Measurements from ENCODE around the gene TIMP3.

DNA sequence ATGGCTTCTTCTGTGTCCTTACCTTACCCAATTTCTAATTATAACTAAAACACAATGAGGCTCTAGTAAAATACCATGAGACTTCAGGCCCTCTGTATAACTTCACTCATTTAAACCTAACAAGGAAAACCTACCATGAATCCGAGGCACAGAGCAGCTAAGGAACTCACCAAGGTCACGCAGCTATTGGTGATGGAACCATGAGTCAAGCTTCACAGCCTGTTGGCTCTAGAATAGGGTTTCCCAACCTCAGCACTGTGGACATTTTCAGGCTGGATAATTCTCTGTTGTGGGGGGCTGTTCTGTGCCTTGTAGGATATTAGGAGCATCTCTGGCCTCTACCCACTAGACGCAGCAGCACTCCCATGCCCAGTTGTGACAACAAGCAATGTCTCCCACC is 75.7 kb downstream of the TIMP3 start:
- TF ChIP-seq, protein P1, sequence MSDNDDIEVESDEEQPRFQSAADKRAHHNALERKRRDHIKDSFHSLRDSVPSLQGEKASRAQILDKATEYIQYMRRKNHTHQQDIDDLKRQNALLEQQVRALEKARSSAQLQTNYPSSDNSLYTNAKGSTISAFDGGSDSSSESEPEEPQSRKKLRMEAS (IDR thresholded peaks at IDR 0.05; ENCODE audit: low read depth) = no peak
- TF ChIP-seq, protein P2, sequence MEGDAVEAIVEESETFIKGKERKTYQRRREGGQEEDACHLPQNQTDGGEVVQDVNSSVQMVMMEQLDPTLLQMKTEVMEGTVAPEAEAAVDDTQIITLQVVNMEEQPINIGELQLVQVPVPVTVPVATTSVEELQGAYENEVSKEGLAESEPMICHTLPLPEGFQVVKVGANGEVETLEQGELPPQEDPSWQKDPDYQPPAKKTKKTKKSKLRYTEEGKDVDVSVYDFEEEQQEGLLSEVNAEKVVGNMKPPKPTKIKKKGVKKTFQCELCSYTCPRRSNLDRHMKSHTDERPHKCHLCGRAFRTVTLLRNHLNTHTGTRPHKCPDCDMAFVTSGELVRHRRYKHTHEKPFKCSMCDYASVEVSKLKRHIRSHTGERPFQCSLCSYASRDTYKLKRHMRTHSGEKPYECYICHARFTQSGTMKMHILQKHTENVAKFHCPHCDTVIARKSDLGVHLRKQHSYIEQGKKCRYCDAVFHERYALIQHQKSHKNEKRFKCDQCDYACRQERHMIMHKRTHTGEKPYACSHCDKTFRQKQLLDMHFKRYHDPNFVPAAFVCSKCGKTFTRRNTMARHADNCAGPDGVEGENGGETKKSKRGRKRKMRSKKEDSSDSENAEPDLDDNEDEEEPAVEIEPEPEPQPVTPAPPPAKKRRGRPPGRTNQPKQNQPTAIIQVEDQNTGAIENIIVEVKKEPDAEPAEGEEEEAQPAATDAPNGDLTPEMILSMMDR (IDR thresholded peaks at IDR 0.05) = no peak
- TF ChIP-seq POLR2AphosphoS5 (IDR thresholded peaks at IDR 0.05; ENCODE audit: low read depth, low read length) (no peak), SIN3A (IDR thresholded peaks at IDR 0.05; ENCODE audit: borderline replicate concordance, low read depth, low read length) (no peak), RFX5 (IDR thresholded peaks at IDR 0.05; ENCODE audit: low read length) (no peak), TAF1 (IDR thresholded peaks at IDR 0.05; ENCODE audit: borderline replicate concordance, low read depth, low read length) (no peak)
- TF ChIP-seq, protein P3, sequence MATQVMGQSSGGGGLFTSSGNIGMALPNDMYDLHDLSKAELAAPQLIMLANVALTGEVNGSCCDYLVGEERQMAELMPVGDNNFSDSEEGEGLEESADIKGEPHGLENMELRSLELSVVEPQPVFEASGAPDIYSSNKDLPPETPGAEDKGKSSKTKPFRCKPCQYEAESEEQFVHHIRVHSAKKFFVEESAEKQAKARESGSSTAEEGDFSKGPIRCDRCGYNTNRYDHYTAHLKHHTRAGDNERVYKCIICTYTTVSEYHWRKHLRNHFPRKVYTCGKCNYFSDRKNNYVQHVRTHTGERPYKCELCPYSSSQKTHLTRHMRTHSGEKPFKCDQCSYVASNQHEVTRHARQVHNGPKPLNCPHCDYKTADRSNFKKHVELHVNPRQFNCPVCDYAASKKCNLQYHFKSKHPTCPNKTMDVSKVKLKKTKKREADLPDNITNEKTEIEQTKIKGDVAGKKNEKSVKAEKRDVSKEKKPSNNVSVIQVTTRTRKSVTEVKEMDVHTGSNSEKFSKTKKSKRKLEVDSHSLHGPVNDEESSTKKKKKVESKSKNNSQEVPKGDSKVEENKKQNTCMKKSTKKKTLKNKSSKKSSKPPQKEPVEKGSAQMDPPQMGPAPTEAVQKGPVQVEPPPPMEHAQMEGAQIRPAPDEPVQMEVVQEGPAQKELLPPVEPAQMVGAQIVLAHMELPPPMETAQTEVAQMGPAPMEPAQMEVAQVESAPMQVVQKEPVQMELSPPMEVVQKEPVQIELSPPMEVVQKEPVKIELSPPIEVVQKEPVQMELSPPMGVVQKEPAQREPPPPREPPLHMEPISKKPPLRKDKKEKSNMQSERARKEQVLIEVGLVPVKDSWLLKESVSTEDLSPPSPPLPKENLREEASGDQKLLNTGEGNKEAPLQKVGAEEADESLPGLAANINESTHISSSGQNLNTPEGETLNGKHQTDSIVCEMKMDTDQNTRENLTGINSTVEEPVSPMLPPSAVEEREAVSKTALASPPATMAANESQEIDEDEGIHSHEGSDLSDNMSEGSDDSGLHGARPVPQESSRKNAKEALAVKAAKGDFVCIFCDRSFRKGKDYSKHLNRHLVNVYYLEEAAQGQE (IDR thresholded peaks at IDR 0.05; ENCODE audit: low read depth, low read length) = no peak

Measured in SK-N-SH (cell line).